HepG2 (cell line): ENCODE data around the gene APBA3. TPM values are rescaled to one million over a fixed set of nuclear protein-coding genes. Genes with fewer than 3 reads are reported as not detected.
A peak's percentile ranks its signal among the peaks of the same experiment; 100 is the strongest.

Experiments
- ATAC-seq: fragments of 200-7000 bp; cut with Tn5 transposase; 3 replicates; pipeline ENCODE4 v1.9.1; 2020; ENCODE audit warnings: mild to moderate bottlenecking, moderate library complexity
- BruUV-seq: library from RNA; stranded (reverse); fragments of 400-500 nt; replicated peaks from 2 replicates; lab custom pipeline; 2021; lab: Mats Ljungman, UMichigan
- CTCF ChIA-PET: fragments of 300-600 bp; formaldehyde crosslinking; extraction: SDS; loops from one replicate; lab custom pipeline; 2021; ENCODE audit warnings: low total read pairs, inconsistent platforms, low intra/inter-chr PET ratio; lab: Yijun Ruan, JAX
- POLR2A ChIA-PET: fragments of 350-600 bp; sonication (Branson Sonifier 250); formaldehyde crosslinking; loops from one replicate; lab custom pipeline; 2020; ENCODE audit warnings: antibody characterized with exemption, inconsistent platforms; lab: Yijun Ruan, JAX
- DNase-seq: peaks from one replicate; pipeline ENCODE4 v3.0.0-alpha.2; 2015; ENCODE audit warnings: low spot score
- FAIRE-seq: peaks from 3 replicates; lab custom pipeline; 2011; peaks lifted over from hg19 to GRCh38; lab: Jason Lieb, UNC
- H2AFZ ChIP-seq: one replicate; pipeline ENCODE4 v1.6.1; 2011; ENCODE audit warnings: low read length, inconsistent platforms
- H3K27ac ChIP-seq: fragments of 300-600 bp; 3 replicates; pipeline ENCODE4 v1.8.0; 2011; ENCODE audit warnings: mixed run types, mild to moderate bottlenecking, mixed read lengths, low read length, inconsistent platforms; ENCODE audit not compliant: insufficient read depth; ENCODE audit errors: extremely low read length
- H3K27me3 ChIP-seq, 2 experiments: fragments of 200-600 bp in 1 of 2; 2 replicates in 1 of 2; 3 replicates in 1 of 2; pipeline versions ENCODE4 v1.6.0 to v1.8.0; 2011; ENCODE audit warnings: low read length in 2 of 2, mild to moderate bottlenecking in 2 of 2, moderate library complexity in 2 of 2, inconsistent platforms in 1 of 2; ENCODE audit not compliant: insufficient read depth in 2 of 2, control insufficient read depth in 1 of 2
- H3K36me3 ChIP-seq, 2 experiments: fragments of 200-600 bp in 1 of 2; replicated peaks in 1 of 2; 2 replicates in 1 of 2; 3 replicates in 1 of 2; pipeline versions ENCODE4 v1.5.1 to v1.8.0; 2011; ENCODE audit warnings: low read length in 2 of 2, inconsistent platforms in 1 of 2; ENCODE audit not compliant: insufficient read depth in 2 of 2, control insufficient read depth in 1 of 2
- H3K4me1 ChIP-seq: 2 replicates; pipeline ENCODE4 v1.5.1; 2012; ENCODE audit warnings: low read length, inconsistent platforms; ENCODE audit not compliant: insufficient read depth
- H3K4me2 ChIP-seq: 2 replicates; pipeline ENCODE4 v1.6.0; 2011; ENCODE audit warnings: low read depth, low read length, inconsistent platforms
- H3K4me3 ChIP-seq, 3 experiments: fragments of 200-600 bp in 1 of 3; sonication (generic), shearing (Covaris generic) in 1 of 3; replicated peaks in 1 of 3; 2 replicates each; pipeline ENCODE4 v1.5.1; 2011 to 2016; ENCODE audit warnings: low read length in 3 of 3, inconsistent platforms in 2 of 3, low read depth in 2 of 3, mild to moderate bottlenecking in 2 of 3, control low read depth in 1 of 3, mixed read lengths in 1 of 3; ENCODE audit not compliant: insufficient read depth in 1 of 3
- H3K79me2 ChIP-seq: one replicate; pipeline ENCODE4 v1.6.1; 2011; ENCODE audit warnings: low read length, inconsistent platforms; ENCODE audit not compliant: insufficient read depth
- H3K9ac ChIP-seq: 2 replicates; pipeline ENCODE4 v1.6.0; 2011; ENCODE audit warnings: mild to moderate bottlenecking, low read depth, low read length, inconsistent platforms; ENCODE audit not compliant: insufficient read depth
- H3K9me3 ChIP-seq: 2 replicates; pipeline ENCODE4 v1.5.1; 2012; ENCODE audit warnings: mild to moderate bottlenecking, low read length
- H4K20me1 ChIP-seq: 2 replicates; pipeline ENCODE4 v1.6.0; 2011; ENCODE audit warnings: inconsistent platforms, mild to moderate bottlenecking, low read length, moderate library complexity; ENCODE audit not compliant: insufficient read depth
- AGO2 ChIP-seq: fragments of 200-400 bp; formaldehyde crosslinking; optimal IDR thresholded peaks from 2 replicates; pipeline ENCODE3; 2017; ENCODE audit warnings: mild to moderate bottlenecking, low read depth, low read length, moderate library complexity
- ATF1 ChIP-seq: IDR thresholded peaks from 2 replicates; pipeline ENCODE4 v1.6.1; 2016; ENCODE audit warnings: mild to moderate bottlenecking, control low read depth
- HOXA5 ChIP-seq: sonication (generic); formaldehyde crosslinking; IDR thresholded peaks from 2 replicates; pipeline ENCODE4 v1.4.0; 2020; ENCODE audit warnings: missing genetic modification reagents
- ZNF775 ChIP-seq: sonication (generic); formaldehyde crosslinking; IDR thresholded peaks from 2 replicates; pipeline ENCODE4 v1.4.0; 2020; ENCODE audit warnings: missing genetic modification reagents, mild to moderate bottlenecking, moderate library complexity, borderline replicate concordance
- WGBS: methylation state at CpG from one replicate; pipeline ENCODE4 v1.1.6; 2017; ENCODE audit warnings: low lambda C conversion rate; 5-methylcytosine and 5-hydroxymethylcytosine counted together
- in situ Hi-C: cut with HindIII; loops from 2 replicates; pipeline ENCODE4 v1.10.0; 2017; ENCODE audit warnings: low pct_unique_long_range_greater_than_20kb; ENCODE audit not compliant: extremely low pct_ligation_motif_present
- intact Hi-C: fragments of 100-400 bp; cut with micrococcal nuclease; formaldehyde crosslinking; loops from one replicate; pipeline ENCODE4 v1.10.0; 2022; ENCODE audit not compliant: unreplicated experiment
- polyA plus RNA-seq, 8 experiments: library from polyadenylated mRNA; depleted of rRNA in 3 of 8; stranded (reverse) in 7 of 8; unstranded in 1 of 8; fragments of >200 nt; fragmentation: Illumina TruSeq in 4 of 8; extraction: Trizol in 4 of 8; gene quantifications; 2 replicates each; pipeline versions ENCODE4 v1.2.1 to v1.2.3, GENCODE V29; 2011 to 2016; ENCODE audit warnings: low read depth in 4 of 8, missing spikeins in 1 of 8, mixed read lengths in 1 of 8; ENCODE audit not compliant: insufficient read depth in 1 of 8
- total RNA-seq, 5 experiments: library from RNA; depleted of rRNA; stranded (reverse); fragments of >200 nt; fragmentation: Illumina TruSeq; extraction: Trizol; gene quantifications; 2 replicates each; pipeline ENCODE4 v1.2.3, GENCODE V29; 2016; ENCODE audit warnings: low read depth in 1 of 5
- TF ChIP-seq, protein P1 (sequence below): sonication (generic); formaldehyde crosslinking; IDR thresholded peaks from 2 replicates; pipeline ENCODE4 v1.4.0; 2020; ENCODE audit warnings: mild to moderate bottlenecking, missing genetic modification reagents, borderline replicate concordance

APBA3 gene
- total and polyA plus RNA-seq, 2 of the 13 experiments (the other 11 are each of a cell fraction or from before 2014, with no cell fraction given) = 14.2 to 14.3 TPM

GRCh38 chr19:3746371-3747056 is 15.0 kb downstream of the APBA3 start:
- Histone ChIP-seq H4K20me1 (no peaks in the 10 kb centered on the region), H3K4me1 (no peaks in the 10 kb centered on the region), H2AFZ (no peak overlapping the region), H3K4me2 (no peak overlapping the region), H3K9me3 (no peaks in the 10 kb centered on the region), H3K79me2 (no peaks in the 10 kb centered on the region), H3K27me3 (no peaks in the 10 kb centered on the region), H3K4me3 (no peak overlapping the region), H3K36me3 (peaks cover 0 to 4% of the 10 kb centered on the region in 2 experiments; a peak in 2 of 5 replicates), H3K9ac (no peak overlapping the region), H3K27ac (no peak overlapping the region)
- FAIRE-seq (no peak), DNase-seq (no peak), ATAC-seq (no peak)
- intact Hi-C loops (no loop called here), in situ Hi-C loops (no loop called here)
- peak; percentile 44 for TF ChIP-seq AGO2
- no peak for TF ChIP-seq ATF1 (CRISPR knock-in tag)
- no peak for TF ChIP-seq HOXA5 (CRISPR knock-in tag)
- TF ChIP-seq ZNF775 = no peak
- TF ChIP-seq, protein P1, sequence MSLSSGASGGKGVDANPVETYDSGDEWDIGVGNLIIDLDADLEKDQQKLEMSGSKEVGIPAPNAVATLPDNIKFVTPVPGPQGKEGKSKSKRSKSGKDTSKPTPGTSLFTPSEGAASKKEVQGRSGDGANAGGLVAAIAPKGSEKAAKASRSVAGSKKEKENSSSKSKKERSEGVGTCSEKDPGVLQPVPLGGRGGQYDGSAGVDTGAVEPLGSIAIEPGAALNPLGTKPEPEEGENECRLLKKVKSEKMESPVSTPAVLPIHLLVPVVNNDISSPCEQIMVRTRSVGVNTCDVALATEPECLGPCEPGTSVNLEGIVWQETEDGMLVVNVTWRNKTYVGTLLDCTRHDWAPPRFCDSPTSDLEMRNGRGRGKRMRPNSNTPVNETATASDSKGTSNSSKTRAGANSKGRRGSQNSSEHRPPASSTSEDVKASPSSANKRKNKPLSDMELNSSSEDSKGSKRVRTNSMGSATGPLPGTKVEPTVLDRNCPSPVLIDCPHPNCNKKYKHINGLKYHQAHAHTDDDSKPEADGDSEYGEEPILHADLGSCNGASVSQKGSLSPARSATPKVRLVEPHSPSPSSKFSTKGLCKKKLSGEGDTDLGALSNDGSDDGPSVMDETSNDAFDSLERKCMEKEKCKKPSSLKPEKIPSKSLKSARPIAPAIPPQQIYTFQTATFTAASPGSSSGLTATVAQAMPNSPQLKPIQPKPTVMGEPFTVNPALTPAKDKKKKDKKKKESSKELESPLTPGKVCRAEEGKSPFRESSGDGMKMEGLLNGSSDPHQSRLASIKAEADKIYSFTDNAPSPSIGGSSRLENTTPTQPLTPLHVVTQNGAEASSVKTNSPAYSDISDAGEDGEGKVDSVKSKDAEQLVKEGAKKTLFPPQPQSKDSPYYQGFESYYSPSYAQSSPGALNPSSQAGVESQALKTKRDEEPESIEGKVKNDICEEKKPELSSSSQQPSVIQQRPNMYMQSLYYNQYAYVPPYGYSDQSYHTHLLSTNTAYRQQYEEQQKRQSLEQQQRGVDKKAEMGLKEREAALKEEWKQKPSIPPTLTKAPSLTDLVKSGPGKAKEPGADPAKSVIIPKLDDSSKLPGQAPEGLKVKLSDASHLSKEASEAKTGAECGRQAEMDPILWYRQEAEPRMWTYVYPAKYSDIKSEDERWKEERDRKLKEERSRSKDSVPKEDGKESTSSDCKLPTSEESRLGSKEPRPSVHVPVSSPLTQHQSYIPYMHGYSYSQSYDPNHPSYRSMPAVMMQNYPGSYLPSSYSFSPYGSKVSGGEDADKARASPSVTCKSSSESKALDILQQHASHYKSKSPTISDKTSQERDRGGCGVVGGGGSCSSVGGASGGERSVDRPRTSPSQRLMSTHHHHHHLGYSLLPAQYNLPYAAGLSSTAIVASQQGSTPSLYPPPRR (CRISPR knock-in tag) = no peak
- 95% methylated on average over 19 of the region's 31 CpGs for WGBS
- ChIA-PET POLR2A (interaction anchor here (0.6 to 0.7 kb wide), 2 partner anchors 15 to 1321 kb away, joined by 3 to 6 read pairs; partner anchors contain the start of gene APBA3), CTCF (no interaction called here)
- no TSS peak for BruUV-seq
